RPMI7951 (cell line): ENCODE measurements around the gene SERAC1. TPM values are rescaled to one million over a fixed set of nuclear protein-coding genes. Genes with fewer than 3 reads are reported as not detected.

Experiments used
- DNase-seq: peaks from one replicate; pipeline ENCODE4 v3.0.0-alpha.2; 2012; ENCODE audit warnings: low read depth
- total RNA-seq: library from RNA; depleted of rRNA; stranded (reverse); fragments of >200 nt; shearing (Covaris generic); gene quantifications from 2 replicates; pipeline ENCODE4 v1.2.3, GENCODE V29; 2014

SERAC1 gene
- total RNA-seq, 1 experiment from 2014 or later: 10.1 TPM

GRCh38 chr6:158122048-158122447 lies 46.0 kb downstream of the SERAC1 start:
- DNase-seq: no peak

- DNase-seq: no peak
Observed at GRCh38 chr6:158121335-158121734, 46.7 kb downstream of the SERAC1 start.

- DNase-seq: no peak
Observed at GRCh38 chr6:158118886-158119285, 49.2 kb downstream of the SERAC1 start.

GRCh38 chr6:158115508-158115907 lies 52.6 kb downstream of the SERAC1 start:
- DNase-seq: no peak

- no peak for DNase-seq
Observed at GRCh38 chr6:158115102-158115501, 53.0 kb downstream of the SERAC1 start.

GRCh38 chr6:158113802-158114201 lies 54.3 kb downstream of the SERAC1 start:
- DNase-seq: no peak

- DNase-seq: no peak
Observed at GRCh38 chr6:158111987-158112386, 56.1 kb downstream of the SERAC1 start.

- no peak for DNase-seq
Observed at GRCh38 chr6:158110986-158111385, 57.1 kb downstream of the SERAC1 start.

- no peak for DNase-seq
Observed at GRCh38 chr6:158109748-158110147, 58.3 kb downstream of the SERAC1 start.

- DNase-seq: no peak
Observed at GRCh38 chr6:158104696-158105095, 63.4 kb downstream of the SERAC1 start.

- DNase-seq: no peak
Observed at GRCh38 chr6:158103228-158103627, 64.8 kb downstream of the SERAC1 start.

GRCh38 chr6:158095671-158096070 lies 72.4 kb downstream of the SERAC1 start:
- DNase-seq: no peak

GRCh38 chr6:158095031-158095430 lies 73.0 kb downstream of the SERAC1 start:
- DNase-seq: no peak

- no peak for DNase-seq
Observed at GRCh38 chr6:158092806-158093205, 75.3 kb downstream of the SERAC1 start.

- no peak for DNase-seq
Observed at GRCh38 chr6:158087224-158087867, 80.7 kb downstream of the SERAC1 start.

GRCh38 chr6:158086504-158087223 lies 81.4 kb downstream of the SERAC1 start:
- peak; percentile 90 for DNase-seq

- no peak for DNase-seq
Observed at GRCh38 chr6:158086054-158086503, 82.0 kb downstream of the SERAC1 start.

GRCh38 chr6:158085261-158086053 lies 82.6 kb downstream of the SERAC1 start:
- no peak for DNase-seq

GRCh38 chr6:158083455-158084325 lies 84.4 kb downstream of the SERAC1 start:
- DNase-seq: peak; percentile 52

- DNase-seq: no peak
Observed at GRCh38 chr6:158081657-158081935, 86.5 kb downstream of the SERAC1 start.

- DNase-seq: no peak
Observed at GRCh38 chr6:158080849-158081656, 87.0 kb downstream of the SERAC1 start.
